PFSK-1 (cell line): Measurements from ENCODE around the gene RALGPS2.

Source experiments
- FOXP2 ChIP-seq: optimal IDR thresholded peaks from 2 replicates; pipeline ENCODE3; 2011; ENCODE audit warnings: borderline replicate concordance, control low read depth, inconsistent platforms; ENCODE audit not compliant: insufficient read depth; ENCODE audit errors: extremely low read length, extremely low read depth
- POLR2AphosphoS5 ChIP-seq: IDR thresholded peaks from 2 replicates; pipeline ENCODE4 v1.6.1; 2012; ENCODE audit warnings: low read depth, mild to moderate bottlenecking, control low read depth, low read length, moderate library complexity
- REST ChIP-seq, 2 experiments: IDR thresholded peaks; 2 replicates each; pipeline versions ENCODE4 v1.6.1 to v1.8.0; 2011 to 2012; ENCODE audit warnings: low read depth in 2 of 2, low read length in 2 of 2, control low read depth in 1 of 2, inconsistent platforms in 1 of 2, mild to moderate bottlenecking in 1 of 2, moderate library complexity in 1 of 2; ENCODE audit not compliant: insufficient read depth in 1 of 2
- SIN3A ChIP-seq: IDR thresholded peaks from 2 replicates; pipeline ENCODE4 v1.6.1; 2012; ENCODE audit warnings: mild to moderate bottlenecking, low read length, moderate library complexity, borderline replicate concordance; ENCODE audit not compliant: insufficient read depth
- TAF1 ChIP-seq: IDR thresholded peaks from 2 replicates; pipeline ENCODE4 v1.6.1; 2012; ENCODE audit warnings: low read length, control low read depth, borderline replicate concordance; ENCODE audit not compliant: insufficient read depth

The RALGPS2 gene

GRCh38 chr1:178966312-178966711, 241.3 kb downstream of the RALGPS2 start:
- TF ChIP-seq POLR2AphosphoS5 (no peak), REST (IDR thresholded peaks at IDR 0.05; ENCODE audit: insufficient read depth in 1 of 2, low read depth in 2 of 2, low read length in 2 of 2) (no peak), FOXP2 (no peak), TAF1 (no peak), SIN3A (no peak)

GRCh38 chr1:178969226-178969987, 244.4 kb downstream of the RALGPS2 start:
- no peak for TF ChIP-seq TAF1
- TF ChIP-seq POLR2AphosphoS5, result no peak
- TF ChIP-seq FOXP2, result no peak
- TF ChIP-seq SIN3A, result no peak
- no peak for TF ChIP-seq REST (IDR thresholded peaks at IDR 0.05; ENCODE audit: insufficient read depth in 1 of 2, low read depth in 2 of 2, low read length in 2 of 2)

GRCh38 chr1:178970184-178970583, 245.1 kb downstream of the RALGPS2 start:
- TF ChIP-seq SIN3A, result no peak
- no peak for TF ChIP-seq FOXP2
- no peak for TF ChIP-seq POLR2AphosphoS5
- TF ChIP-seq TAF1, result no peak
- TF ChIP-seq REST (IDR thresholded peaks at IDR 0.05; ENCODE audit: insufficient read depth in 1 of 2, low read depth in 2 of 2, low read length in 2 of 2), result no peak
